ENCODE measurements around the gene LILRA2.
"Not testable (repeated sequence)": the region's sequence is repeated elsewhere in the genome, so short reads cannot be mapped to it uniquely, and the experiment has no call there.

DNA sequence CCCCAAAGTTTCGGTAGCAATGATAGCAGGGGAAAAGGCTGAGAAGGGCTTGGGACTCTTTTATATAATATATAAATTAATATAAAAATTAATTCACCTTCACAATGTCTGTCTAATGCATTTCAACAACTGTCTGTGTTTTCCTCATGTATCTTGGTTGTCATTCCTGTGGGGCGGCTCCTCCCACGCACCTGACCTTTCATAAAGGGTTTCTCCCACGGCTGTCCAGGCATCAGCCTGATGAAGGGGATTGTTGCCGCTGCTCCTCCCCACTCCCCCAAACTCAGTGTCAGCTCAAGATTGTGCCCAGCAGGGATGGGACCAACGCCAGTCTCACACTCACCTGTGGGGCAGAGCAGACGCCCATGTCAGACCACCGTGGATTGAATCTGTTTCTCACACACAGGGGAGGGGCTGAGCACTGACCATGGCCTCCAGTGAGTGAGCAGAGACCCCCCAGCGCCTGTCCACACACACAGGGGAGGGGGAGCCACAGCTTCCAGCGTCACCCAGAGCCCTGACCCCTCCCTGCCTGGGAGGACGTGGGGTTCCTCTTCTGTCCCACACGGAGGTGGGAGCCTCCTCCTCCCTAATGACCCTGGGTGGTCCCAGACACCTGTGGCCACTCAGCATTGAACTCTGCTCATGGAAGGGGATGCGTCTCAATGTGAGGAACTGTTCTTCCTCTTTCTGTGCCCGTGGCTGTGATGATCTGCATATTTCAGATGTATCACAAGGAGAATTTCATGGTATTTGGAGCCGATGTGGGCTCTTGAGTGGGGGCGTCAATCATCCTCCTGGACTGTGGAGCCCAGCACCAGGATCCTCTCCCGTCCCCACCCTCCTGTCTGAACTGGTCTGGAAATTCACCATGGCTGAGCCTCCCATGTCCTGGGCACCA is 1.6 kb upstream of the LILRA2 start:
- TF ChIP-seq, protein P1, sequence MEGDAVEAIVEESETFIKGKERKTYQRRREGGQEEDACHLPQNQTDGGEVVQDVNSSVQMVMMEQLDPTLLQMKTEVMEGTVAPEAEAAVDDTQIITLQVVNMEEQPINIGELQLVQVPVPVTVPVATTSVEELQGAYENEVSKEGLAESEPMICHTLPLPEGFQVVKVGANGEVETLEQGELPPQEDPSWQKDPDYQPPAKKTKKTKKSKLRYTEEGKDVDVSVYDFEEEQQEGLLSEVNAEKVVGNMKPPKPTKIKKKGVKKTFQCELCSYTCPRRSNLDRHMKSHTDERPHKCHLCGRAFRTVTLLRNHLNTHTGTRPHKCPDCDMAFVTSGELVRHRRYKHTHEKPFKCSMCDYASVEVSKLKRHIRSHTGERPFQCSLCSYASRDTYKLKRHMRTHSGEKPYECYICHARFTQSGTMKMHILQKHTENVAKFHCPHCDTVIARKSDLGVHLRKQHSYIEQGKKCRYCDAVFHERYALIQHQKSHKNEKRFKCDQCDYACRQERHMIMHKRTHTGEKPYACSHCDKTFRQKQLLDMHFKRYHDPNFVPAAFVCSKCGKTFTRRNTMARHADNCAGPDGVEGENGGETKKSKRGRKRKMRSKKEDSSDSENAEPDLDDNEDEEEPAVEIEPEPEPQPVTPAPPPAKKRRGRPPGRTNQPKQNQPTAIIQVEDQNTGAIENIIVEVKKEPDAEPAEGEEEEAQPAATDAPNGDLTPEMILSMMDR (conservative IDR thresholded peaks at IDR 0.05) = not testable (repeated sequence)
- not testable (repeated sequence) for TF ChIP-seq ZFX (IDR thresholded peaks at IDR 0.05)

Data from C4-2B (cell line).